ENCODE measurements around the gene ZC2HC1B.

GRCh38 chr6:143822584-143823024, 41.7 kb upstream of the ZC2HC1B start:
- TF ChIP-seq, protein P1, sequence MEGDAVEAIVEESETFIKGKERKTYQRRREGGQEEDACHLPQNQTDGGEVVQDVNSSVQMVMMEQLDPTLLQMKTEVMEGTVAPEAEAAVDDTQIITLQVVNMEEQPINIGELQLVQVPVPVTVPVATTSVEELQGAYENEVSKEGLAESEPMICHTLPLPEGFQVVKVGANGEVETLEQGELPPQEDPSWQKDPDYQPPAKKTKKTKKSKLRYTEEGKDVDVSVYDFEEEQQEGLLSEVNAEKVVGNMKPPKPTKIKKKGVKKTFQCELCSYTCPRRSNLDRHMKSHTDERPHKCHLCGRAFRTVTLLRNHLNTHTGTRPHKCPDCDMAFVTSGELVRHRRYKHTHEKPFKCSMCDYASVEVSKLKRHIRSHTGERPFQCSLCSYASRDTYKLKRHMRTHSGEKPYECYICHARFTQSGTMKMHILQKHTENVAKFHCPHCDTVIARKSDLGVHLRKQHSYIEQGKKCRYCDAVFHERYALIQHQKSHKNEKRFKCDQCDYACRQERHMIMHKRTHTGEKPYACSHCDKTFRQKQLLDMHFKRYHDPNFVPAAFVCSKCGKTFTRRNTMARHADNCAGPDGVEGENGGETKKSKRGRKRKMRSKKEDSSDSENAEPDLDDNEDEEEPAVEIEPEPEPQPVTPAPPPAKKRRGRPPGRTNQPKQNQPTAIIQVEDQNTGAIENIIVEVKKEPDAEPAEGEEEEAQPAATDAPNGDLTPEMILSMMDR (IDR thresholded peaks at IDR 0.05; ENCODE audit: low read depth, low read length, poor library complexity, severe bottlenecking): no peak
- no peak for TF ChIP-seq EZH2phosphoT487 (IDR thresholded peaks at IDR 0.05; ENCODE audit: borderline replicate concordance, low read length)

All from DOHH2 (cell line).